ENCODE measurements around the gene C11orf86.

- TF ChIP-seq POLR2A (IDR thresholded peaks at IDR 0.05; ENCODE audit: low read depth), result no peak
- no peak for TF ChIP-seq CTCF (IDR thresholded peaks at IDR 0.05)
Observed at GRCh38 chr11:66987158-66987620, 12.1 kb downstream of the C11orf86 start.
